GM23338 (cell line): ENCODE data around the gene PDLIM5. TPM values are rescaled to one million over a fixed set of nuclear protein-coding genes. Genes with fewer than 3 reads are reported as not detected.

Experiments used
- ATAC-seq: fragments of 200-7000 bp; cut with Tn5 transposase; 3 replicates; pipeline ENCODE4 v1.9.1; 2020
- DNase-seq: peaks from one replicate; pipeline ENCODE4 v3.0.0-alpha.2; 2015; ENCODE audit warnings: low spot score
- H2AFZ ChIP-seq: fragments of 200-600 bp; sonication (generic); 2 replicates; pipeline ENCODE4 v1.8.0; 2016; ENCODE audit warnings: antibody characterized with exemption, mild to moderate bottlenecking, moderate library complexity
- H3F3A ChIP-seq: fragments of 200-600 bp; sonication (generic); replicated peaks from 2 replicates; pipeline ENCODE4 v1.8.0; 2017; ENCODE audit warnings: antibody characterized with exemption, mixed run types, low read depth
- H3K27ac ChIP-seq: fragments of 200-600 bp; sonication (generic); 2 replicates; pipeline ENCODE4 v1.6.1; 2016; ENCODE audit warnings: low read depth
- H3K27me3 ChIP-seq: fragments of 200-600 bp; sonication (generic); 2 replicates; pipeline ENCODE4 v1.8.0; 2016; ENCODE audit warnings: mild to moderate bottlenecking, mixed run types, moderate library complexity; ENCODE audit not compliant: insufficient read depth
- H3K36me3 ChIP-seq: fragments of 200-600 bp; sonication (generic); 2 replicates; pipeline ENCODE4 v1.8.0; 2016; ENCODE audit warnings: mild to moderate bottlenecking; ENCODE audit not compliant: insufficient read depth
- H3K4me1 ChIP-seq: fragments of 200-600 bp; sonication (generic); 2 replicates; pipeline ENCODE4 v1.8.0; 2016; ENCODE audit warnings: mild to moderate bottlenecking, moderate library complexity; ENCODE audit not compliant: insufficient read depth
- H3K4me2 ChIP-seq: fragments of 200-600 bp; sonication (generic); 2 replicates; pipeline ENCODE4 v1.7.1; 2017; ENCODE audit warnings: mixed run types
- H3K4me3 ChIP-seq: fragments of 200-600 bp; sonication (generic); 2 replicates; pipeline ENCODE4 v1.6.1; 2016; ENCODE audit warnings: mixed run types
- H3K79me2 ChIP-seq: fragments of 200-600 bp; sonication (generic); replicated peaks from 2 replicates; pipeline ENCODE4 v1.8.0; 2017; ENCODE audit warnings: mild to moderate bottlenecking; ENCODE audit not compliant: insufficient read depth
- H3K9me2 ChIP-seq: fragments of 200-600 bp; sonication (generic); 2 replicates; pipeline ENCODE4 v1.8.0; 2017; ENCODE audit not compliant: insufficient read depth
- H4K20me1 ChIP-seq: fragments of 200-600 bp; sonication (generic); replicated peaks from 2 replicates; pipeline ENCODE4 v1.8.0; 2017; ENCODE audit warnings: mild to moderate bottlenecking; ENCODE audit not compliant: insufficient read depth
- H3K27ac Mint-ChIP-seq: 2 replicates; pipeline ENCODE4 v1.8.0; 2020; ENCODE audit warnings: inconsistent platforms, mild to moderate bottlenecking, moderate library complexity, mixed read lengths
- H3K27me3 Mint-ChIP-seq: 3 replicates; pipeline ENCODE4 v1.8.0; 2022; ENCODE audit warnings: low read depth, mild to moderate bottlenecking, moderate library complexity, mixed read lengths, inconsistent platforms; ENCODE audit not compliant: insufficient read depth, poor library complexity
- H3K36me3 Mint-ChIP-seq: 3 replicates; pipeline ENCODE4 v1.8.0; 2021; ENCODE audit warnings: low read depth, mild to moderate bottlenecking, inconsistent platforms, moderate library complexity, mixed read lengths
- H3K4me1 Mint-ChIP-seq: 3 replicates; pipeline ENCODE4 v1.8.0; 2020; ENCODE audit warnings: mild to moderate bottlenecking, inconsistent platforms, mixed read lengths
- H3K4me3 Mint-ChIP-seq: 3 replicates; pipeline ENCODE4 v1.8.0; 2021; ENCODE audit warnings: moderate library complexity, mild to moderate bottlenecking, inconsistent platforms, mixed read lengths
- H3K9me3 Mint-ChIP-seq: 3 replicates; pipeline ENCODE4 v1.8.0; 2020; ENCODE audit warnings: moderate library complexity, mild to moderate bottlenecking, inconsistent platforms, mixed read lengths
- EZH2 ChIP-seq: fragments of 200-600 bp; sonication (generic); IDR thresholded peaks from one replicate; pipeline ENCODE4 v1.8.0; 2017; ENCODE audit warnings: antibody characterized with exemption, mild to moderate bottlenecking, low read depth; ENCODE audit not compliant: unreplicated experiment
- NANOG ChIP-seq: IDR thresholded peaks from 2 replicates; pipeline ENCODE4 v1.6.1; 2016; ENCODE audit warnings: antibody characterized with exemption, borderline replicate concordance
- POLR2AphosphoS5 ChIP-seq: IDR thresholded peaks from 2 replicates; pipeline ENCODE4 v1.6.1; 2016; ENCODE audit warnings: antibody characterized with exemption, low read depth
- STAT1 ChIP-seq: IDR thresholded peaks from one replicate; pipeline ENCODE4 v1.6.1; 2016; ENCODE audit warnings: antibody characterized with exemption; ENCODE audit not compliant: unreplicated experiment
- ZNF114 ChIP-seq: fragments of 250-450 bp; sonication (Bioruptor Pico); IDR thresholded peaks from 2 replicates; pipeline ENCODE4 v1.5.0; 2020; ENCODE audit warnings: mild to moderate bottlenecking, moderate library complexity
- polyA plus RNA-seq: library from polyadenylated mRNA; unstranded; fragments of >200 nt; fragmentation: Nextera tagmentation; extraction: Ambion mirVana; gene quantifications from 2 replicates; pipeline ENCODE4 v1.2.1, GENCODE V29; 2016
- total RNA-seq: library from RNA; depleted of rRNA; stranded (reverse); fragments of >200 nt; shearing (Covaris generic); gene quantifications from 2 replicates; pipeline ENCODE4 v1.2.3, GENCODE V29; 2014
- TF ChIP-seq, protein P1 (sequence below): IDR thresholded peaks from one replicate; pipeline ENCODE4 v1.6.1; 2018; ENCODE audit warnings: antibody characterized with exemption; ENCODE audit not compliant: unreplicated experiment
- TF ChIP-seq, protein P2 (sequence below), 2 experiments: fragments of 200-600 bp in 1 of 2; sonication (generic) in 1 of 2; conservative IDR thresholded peaks; 2 replicates each; pipeline versions ENCODE4 v1.5.1 to v1.6.1; 2016 to 2017; ENCODE audit warnings: antibody characterized with exemption in 2 of 2, low read depth in 2 of 2, mild to moderate bottlenecking in 2 of 2, moderate library complexity in 1 of 2
- TF ChIP-seq, protein P3 (sequence below): fragments of 250-450 bp; sonication (Bioruptor Pico); IDR thresholded peaks from 2 replicates; pipeline ENCODE4 v1.5.0; 2020; ENCODE audit warnings: mild to moderate bottlenecking, moderate library complexity
- TF ChIP-seq, protein P4 (sequence below): IDR thresholded peaks from 2 replicates; pipeline ENCODE4 v1.6.1; 2016; ENCODE audit warnings: antibody characterized with exemption

The PDLIM5 gene
- total and polyA plus RNA-seq, 2 experiments from 2014 or later = 45.2 to 53.0 TPM

DNA sequence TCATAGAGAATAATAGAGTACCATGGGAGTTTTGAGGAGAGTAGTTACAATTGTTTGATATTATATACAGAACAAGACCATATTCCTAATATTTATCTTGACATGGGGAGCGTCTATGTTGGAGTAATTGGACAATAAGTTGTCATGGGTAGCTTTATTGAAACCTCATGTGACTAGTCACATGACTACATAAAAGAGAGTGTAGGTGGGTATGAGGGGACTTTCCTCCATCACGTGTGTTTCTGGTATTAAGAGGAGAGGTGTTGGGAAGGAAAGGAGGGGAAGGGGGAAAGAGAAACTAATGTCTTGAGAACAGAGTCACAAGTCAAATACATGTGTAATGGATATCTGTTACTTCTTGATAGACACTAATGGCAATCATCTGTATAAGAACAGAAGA, 33.1 kb downstream of the PDLIM5 start:
- no peak overlapping the region for H3K27ac Mint-ChIP-seq
- Histone ChIP-seq H3K4me3 (no peak overlapping the region), H3K9me2 (no peaks in the 10 kb centered on the region), H3K79me2 (peaks cover 20% of the 10 kb centered on the region), H3K4me1 (peaks cover 3% of the 10 kb centered on the region; the same call in 1 of the 2 replicates), H3K27ac (no peak overlapping the region), H3K36me3 (no peaks in the 10 kb centered on the region), H4K20me1 (no peaks in the 10 kb centered on the region), H3F3A (no peaks in the 10 kb centered on the region), H3K4me2 (no peak overlapping the region), H2AFZ (no peak overlapping the region), H3K27me3 (no peaks in the 10 kb centered on the region)
- no peak for TF ChIP-seq EZH2
- TF ChIP-seq STAT1 = no peak
- TF ChIP-seq, protein P1, sequence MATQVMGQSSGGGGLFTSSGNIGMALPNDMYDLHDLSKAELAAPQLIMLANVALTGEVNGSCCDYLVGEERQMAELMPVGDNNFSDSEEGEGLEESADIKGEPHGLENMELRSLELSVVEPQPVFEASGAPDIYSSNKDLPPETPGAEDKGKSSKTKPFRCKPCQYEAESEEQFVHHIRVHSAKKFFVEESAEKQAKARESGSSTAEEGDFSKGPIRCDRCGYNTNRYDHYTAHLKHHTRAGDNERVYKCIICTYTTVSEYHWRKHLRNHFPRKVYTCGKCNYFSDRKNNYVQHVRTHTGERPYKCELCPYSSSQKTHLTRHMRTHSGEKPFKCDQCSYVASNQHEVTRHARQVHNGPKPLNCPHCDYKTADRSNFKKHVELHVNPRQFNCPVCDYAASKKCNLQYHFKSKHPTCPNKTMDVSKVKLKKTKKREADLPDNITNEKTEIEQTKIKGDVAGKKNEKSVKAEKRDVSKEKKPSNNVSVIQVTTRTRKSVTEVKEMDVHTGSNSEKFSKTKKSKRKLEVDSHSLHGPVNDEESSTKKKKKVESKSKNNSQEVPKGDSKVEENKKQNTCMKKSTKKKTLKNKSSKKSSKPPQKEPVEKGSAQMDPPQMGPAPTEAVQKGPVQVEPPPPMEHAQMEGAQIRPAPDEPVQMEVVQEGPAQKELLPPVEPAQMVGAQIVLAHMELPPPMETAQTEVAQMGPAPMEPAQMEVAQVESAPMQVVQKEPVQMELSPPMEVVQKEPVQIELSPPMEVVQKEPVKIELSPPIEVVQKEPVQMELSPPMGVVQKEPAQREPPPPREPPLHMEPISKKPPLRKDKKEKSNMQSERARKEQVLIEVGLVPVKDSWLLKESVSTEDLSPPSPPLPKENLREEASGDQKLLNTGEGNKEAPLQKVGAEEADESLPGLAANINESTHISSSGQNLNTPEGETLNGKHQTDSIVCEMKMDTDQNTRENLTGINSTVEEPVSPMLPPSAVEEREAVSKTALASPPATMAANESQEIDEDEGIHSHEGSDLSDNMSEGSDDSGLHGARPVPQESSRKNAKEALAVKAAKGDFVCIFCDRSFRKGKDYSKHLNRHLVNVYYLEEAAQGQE = no peak
- no peak for TF ChIP-seq ZNF114
- no peak for TF ChIP-seq NANOG
- TF ChIP-seq, protein P2, sequence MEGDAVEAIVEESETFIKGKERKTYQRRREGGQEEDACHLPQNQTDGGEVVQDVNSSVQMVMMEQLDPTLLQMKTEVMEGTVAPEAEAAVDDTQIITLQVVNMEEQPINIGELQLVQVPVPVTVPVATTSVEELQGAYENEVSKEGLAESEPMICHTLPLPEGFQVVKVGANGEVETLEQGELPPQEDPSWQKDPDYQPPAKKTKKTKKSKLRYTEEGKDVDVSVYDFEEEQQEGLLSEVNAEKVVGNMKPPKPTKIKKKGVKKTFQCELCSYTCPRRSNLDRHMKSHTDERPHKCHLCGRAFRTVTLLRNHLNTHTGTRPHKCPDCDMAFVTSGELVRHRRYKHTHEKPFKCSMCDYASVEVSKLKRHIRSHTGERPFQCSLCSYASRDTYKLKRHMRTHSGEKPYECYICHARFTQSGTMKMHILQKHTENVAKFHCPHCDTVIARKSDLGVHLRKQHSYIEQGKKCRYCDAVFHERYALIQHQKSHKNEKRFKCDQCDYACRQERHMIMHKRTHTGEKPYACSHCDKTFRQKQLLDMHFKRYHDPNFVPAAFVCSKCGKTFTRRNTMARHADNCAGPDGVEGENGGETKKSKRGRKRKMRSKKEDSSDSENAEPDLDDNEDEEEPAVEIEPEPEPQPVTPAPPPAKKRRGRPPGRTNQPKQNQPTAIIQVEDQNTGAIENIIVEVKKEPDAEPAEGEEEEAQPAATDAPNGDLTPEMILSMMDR (conservative IDR thresholded peaks at IDR 0.05; ENCODE audit: low read depth in 2 of 2) = no peak
- TF ChIP-seq, protein P3, sequence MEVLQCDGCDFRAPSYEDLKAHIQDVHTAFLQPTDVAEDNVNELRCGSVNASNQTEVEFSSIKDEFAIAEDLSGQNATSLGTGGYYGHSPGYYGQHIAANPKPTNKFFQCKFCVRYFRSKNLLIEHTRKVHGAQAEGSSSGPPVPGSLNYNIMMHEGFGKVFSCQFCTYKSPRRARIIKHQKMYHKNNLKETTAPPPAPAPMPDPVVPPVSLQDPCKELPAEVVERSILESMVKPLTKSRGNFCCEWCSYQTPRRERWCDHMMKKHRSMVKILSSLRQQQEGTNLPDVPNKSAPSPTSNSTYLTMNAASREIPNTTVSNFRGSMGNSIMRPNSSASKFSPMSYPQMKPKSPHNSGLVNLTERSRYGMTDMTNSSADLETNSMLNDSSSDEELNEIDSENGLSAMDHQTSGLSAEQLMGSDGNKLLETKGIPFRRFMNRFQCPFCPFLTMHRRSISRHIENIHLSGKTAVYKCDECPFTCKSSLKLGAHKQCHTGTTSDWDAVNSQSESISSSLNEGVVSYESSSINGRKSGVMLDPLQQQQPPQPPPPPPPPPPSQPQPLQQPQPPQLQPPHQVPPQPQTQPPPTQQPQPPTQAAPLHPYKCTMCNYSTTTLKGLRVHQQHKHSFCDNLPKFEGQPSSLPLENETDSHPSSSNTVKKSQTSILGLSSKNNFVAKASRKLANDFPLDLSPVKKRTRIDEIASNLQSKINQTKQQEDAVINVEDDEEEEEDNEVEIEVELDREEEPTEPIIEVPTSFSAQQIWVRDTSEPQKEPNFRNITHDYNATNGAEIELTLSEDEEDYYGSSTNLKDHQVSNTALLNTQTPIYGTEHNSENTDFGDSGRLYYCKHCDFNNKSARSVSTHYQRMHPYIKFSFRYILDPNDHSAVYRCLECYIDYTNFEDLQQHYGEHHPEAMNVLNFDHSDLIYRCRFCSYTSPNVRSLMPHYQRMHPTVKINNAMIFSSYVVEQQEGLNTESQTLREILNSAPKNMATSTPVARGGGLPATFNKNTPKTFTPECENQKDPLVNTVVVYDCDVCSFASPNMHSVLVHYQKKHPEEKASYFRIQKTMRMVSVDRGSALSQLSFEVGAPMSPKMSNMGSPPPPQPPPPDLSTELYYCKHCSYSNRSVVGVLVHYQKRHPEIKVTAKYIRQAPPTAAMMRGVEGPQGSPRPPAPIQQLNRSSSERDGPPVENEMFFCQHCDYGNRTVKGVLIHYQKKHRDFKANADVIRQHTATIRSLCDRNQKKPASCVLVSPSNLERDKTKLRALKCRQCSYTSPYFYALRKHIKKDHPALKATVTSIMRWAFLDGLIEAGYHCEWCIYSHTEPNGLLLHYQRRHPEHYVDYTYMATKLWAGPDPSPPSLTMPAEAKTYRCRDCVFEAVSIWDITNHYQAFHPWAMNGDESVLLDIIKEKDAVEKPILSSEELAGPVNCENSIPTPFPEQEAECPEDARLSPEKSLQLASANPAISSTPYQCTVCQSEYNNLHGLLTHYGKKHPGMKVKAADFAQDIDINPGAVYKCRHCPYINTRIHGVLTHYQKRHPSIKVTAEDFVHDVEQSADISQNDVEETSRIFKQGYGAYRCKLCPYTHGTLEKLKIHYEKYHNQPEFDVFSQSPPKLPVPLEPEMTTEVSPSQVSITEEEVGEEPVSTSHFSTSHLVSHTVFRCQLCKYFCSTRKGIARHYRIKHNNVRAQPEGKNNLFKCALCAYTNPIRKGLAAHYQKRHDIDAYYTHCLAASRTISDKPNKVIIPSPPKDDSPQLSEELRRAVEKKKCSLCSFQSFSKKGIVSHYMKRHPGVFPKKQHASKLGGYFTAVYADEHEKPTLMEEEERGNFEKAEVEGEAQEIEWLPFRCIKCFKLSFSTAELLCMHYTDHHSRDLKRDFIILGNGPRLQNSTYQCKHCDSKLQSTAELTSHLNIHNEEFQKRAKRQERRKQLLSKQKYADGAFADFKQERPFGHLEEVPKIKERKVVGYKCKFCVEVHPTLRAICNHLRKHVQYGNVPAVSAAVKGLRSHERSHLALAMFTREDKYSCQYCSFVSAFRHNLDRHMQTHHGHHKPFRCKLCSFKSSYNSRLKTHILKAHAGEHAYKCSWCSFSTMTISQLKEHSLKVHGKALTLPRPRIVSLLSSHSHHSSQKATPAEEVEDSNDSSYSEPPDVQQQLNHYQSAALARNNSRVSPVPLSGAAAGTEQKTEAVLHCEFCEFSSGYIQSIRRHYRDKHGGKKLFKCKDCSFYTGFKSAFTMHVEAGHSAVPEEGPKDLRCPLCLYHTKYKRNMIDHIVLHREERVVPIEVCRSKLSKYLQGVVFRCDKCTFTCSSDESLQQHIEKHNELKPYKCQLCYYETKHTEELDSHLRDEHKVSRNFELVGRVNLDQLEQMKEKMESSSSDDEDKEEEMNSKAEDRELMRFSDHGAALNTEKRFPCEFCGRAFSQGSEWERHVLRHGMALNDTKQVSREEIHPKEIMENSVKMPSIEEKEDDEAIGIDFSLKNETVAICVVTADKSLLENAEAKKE (CRISPR knock-in tag) = no peak
- no peak for TF ChIP-seq POLR2AphosphoS5
- TF ChIP-seq, protein P4, sequence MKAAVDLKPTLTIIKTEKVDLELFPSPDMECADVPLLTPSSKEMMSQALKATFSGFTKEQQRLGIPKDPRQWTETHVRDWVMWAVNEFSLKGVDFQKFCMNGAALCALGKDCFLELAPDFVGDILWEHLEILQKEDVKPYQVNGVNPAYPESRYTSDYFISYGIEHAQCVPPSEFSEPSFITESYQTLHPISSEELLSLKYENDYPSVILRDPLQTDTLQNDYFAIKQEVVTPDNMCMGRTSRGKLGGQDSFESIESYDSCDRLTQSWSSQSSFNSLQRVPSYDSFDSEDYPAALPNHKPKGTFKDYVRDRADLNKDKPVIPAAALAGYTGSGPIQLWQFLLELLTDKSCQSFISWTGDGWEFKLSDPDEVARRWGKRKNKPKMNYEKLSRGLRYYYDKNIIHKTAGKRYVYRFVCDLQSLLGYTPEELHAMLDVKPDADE = no peak
- H3K4me3 Mint-ChIP-seq = no peak overlapping the region
- H3K27me3 Mint-ChIP-seq = peaks cover 4% of the 10 kb centered on the region
- ATAC-seq (no peak), DNase-seq (no peak)
- peaks cover 7% of the 10 kb centered on the region for H3K4me1 Mint-ChIP-seq
- H3K9me3 Mint-ChIP-seq = no peaks in the 10 kb centered on the region
- H3K36me3 Mint-ChIP-seq = no peaks in the 10 kb centered on the region
